ENCODE results near the gene SPTLC3. TPM values are rescaled to one million over a fixed set of nuclear protein-coding genes. Genes with fewer than 3 reads are reported as not detected.

SPTLC3 gene
- total RNA-seq, 3 donors from 2014 or later: 7.2 to 18.2 (median 9.7) TPM

DNA sequence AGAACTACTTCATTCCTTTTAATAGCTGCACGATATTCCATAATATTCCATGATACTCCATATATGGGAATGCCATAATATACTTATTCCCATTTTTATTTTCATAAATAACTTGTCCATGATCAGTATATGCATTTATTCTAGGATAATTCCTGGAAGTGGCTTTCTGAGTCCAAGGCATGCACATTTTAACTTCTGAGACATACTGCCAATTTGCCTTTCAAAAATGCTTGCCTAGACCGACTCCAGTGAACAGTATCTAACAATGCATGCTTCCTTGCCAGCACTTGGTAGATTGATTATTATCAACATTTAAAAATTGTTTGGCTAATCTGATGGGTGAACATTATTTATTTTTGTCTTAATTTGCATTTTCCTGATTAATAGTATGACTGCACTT is 54.0 kb downstream of the SPTLC3 start:
- no peak overlapping the region for H3K4me3 ChIP-seq
- DNase-seq (no peak), ATAC-seq (no peak)
- TF ChIP-seq, protein P1, sequence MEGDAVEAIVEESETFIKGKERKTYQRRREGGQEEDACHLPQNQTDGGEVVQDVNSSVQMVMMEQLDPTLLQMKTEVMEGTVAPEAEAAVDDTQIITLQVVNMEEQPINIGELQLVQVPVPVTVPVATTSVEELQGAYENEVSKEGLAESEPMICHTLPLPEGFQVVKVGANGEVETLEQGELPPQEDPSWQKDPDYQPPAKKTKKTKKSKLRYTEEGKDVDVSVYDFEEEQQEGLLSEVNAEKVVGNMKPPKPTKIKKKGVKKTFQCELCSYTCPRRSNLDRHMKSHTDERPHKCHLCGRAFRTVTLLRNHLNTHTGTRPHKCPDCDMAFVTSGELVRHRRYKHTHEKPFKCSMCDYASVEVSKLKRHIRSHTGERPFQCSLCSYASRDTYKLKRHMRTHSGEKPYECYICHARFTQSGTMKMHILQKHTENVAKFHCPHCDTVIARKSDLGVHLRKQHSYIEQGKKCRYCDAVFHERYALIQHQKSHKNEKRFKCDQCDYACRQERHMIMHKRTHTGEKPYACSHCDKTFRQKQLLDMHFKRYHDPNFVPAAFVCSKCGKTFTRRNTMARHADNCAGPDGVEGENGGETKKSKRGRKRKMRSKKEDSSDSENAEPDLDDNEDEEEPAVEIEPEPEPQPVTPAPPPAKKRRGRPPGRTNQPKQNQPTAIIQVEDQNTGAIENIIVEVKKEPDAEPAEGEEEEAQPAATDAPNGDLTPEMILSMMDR (IDR thresholded peaks at IDR 0.05): no peak
- H3K9me3 ChIP-seq: peaks cover 4% of the 10 kb centered on the region
- H3K4me1 ChIP-seq (ENCODE audit: low read depth): peaks cover under 1% of the 10 kb centered on the region
- intact Hi-C loops (cut with DNase I, micrococcal nuclease): no loop called here
- H3K36me3 ChIP-seq (ENCODE audit: low read depth): no peaks in the 10 kb centered on the region

GRCh38 chr20:13068336-13068735 is 59.6 kb downstream of the SPTLC3 start:
- intact Hi-C loops (cut with DNase I, micrococcal nuclease): no loop called here
- peak in 1 of 3 donors; percentile 79 for DNase-seq

DNA sequence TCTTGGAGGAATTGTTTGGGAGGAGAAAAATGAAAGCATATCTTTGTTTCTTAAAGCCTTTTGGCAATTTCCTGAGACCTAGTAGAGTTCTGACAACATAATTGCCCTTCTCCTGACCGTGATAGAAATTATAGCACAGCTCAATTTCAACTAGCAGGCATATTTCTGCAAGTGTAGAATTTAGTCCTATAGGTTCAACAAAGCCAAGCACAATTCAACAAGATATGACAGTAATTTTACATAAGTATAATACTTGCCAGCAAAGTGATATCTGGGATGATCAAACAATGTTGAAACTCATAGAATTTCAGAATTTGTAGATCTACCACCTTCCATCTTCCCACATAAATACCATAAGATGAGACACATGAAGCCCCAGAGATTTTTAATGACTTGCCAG is 73.1 kb downstream of the SPTLC3 start:
- Histone ChIP-seq H3K9me3 (no peaks in the 10 kb centered on the region), H3K36me3 (ENCODE audit: low read depth) (no peaks in the 10 kb centered on the region), H3K4me1 (ENCODE audit: low read depth) (no peaks in the 10 kb centered on the region), H3K4me3 (no peak overlapping the region)
- intact Hi-C loops (cut with DNase I, micrococcal nuclease): no loop called here
- TF ChIP-seq, protein P1 (IDR thresholded peaks at IDR 0.05): no peak
- ATAC-seq (no peak), DNase-seq (no peak)

More at GRCh38 chr20:13068336-13068735, 59.6 kb downstream of the SPTLC3 start:
- ATAC-seq: peak; percentile 100
- TF ChIP-seq, protein P1 (IDR thresholded peaks at IDR 0.05): no peak
- Histone ChIP-seq H3K9me3 (peaks cover 4% of the 10 kb centered on the region), H3K4me1 (ENCODE audit: low read depth) (peaks cover 4% of the 10 kb centered on the region), H3K36me3 (ENCODE audit: low read depth) (no peaks in the 10 kb centered on the region), H3K4me3 (no peak overlapping the region)

DNA sequence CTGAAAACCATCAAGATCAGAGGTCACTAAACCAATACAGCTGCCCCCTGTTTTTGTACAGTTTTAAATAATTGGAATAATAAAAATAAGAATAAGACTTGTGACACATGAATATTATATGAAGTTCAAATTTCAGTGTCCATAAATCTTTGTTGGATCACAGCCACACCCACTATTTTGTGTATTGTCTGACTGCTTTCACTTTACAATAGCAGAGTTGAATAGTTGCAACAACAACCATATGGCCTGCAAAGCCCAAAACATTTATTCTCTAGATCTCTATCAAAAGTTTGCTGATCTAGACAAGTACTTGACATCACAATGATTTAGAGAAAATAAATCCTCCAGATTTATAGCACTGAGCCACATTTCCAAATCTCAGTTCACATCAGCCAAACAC is 73.6 kb downstream of the SPTLC3 start:
- H3K9me3 ChIP-seq: no peaks in the 10 kb centered on the region
- ATAC-seq (peak; percentile 57), DNase-seq (no peak)
- H3K36me3 ChIP-seq (ENCODE audit: low read depth): no peaks in the 10 kb centered on the region
- TF ChIP-seq, protein P1 (IDR thresholded peaks at IDR 0.05): no peak
- intact Hi-C loops (cut with DNase I, micrococcal nuclease): no loop called here
- H3K4me1 ChIP-seq (ENCODE audit: low read depth): no peaks in the 10 kb centered on the region
- no peak overlapping the region for H3K4me3 ChIP-seq

DNA sequence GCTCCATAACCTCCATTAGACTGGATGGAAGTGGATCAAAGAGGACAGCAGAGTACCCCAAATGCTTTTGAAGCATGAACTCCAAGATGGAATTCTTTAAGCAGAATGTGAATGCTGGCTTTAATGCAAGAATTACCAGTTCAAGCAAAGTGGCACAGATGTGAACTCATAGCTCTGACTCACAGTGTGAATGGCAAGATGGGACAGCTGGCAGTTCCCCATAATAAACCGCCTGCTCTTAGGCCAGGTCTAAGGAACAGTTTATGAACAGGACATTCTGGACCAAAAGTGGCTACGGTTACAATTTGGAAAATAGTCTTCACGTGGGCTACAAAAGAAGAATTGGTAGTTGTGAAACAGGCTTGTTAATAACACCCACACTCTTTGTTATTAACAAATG is 76.5 kb downstream of the SPTLC3 start:
- TF ChIP-seq, protein P1 (IDR thresholded peaks at IDR 0.05): no peak
- no peaks in the 10 kb centered on the region for H3K36me3 ChIP-seq (ENCODE audit: low read depth)
- no peak overlapping the region for H3K4me3 ChIP-seq
- intact Hi-C loops (cut with DNase I, micrococcal nuclease): no loop called here
- H3K4me1 ChIP-seq (ENCODE audit: low read depth): no peaks in the 10 kb centered on the region
- ATAC-seq: peak; percentile 23
- no peak for DNase-seq
- no peaks in the 10 kb centered on the region for H3K9me3 ChIP-seq

GRCh38 chr20:13089950-13090469 is 81.2 kb downstream of the SPTLC3 start:
- Histone ChIP-seq H3K4me1 (ENCODE audit: low read depth) (no peaks in the 10 kb centered on the region), H3K9me3 (no peaks in the 10 kb centered on the region), H3K36me3 (ENCODE audit: low read depth) (no peaks in the 10 kb centered on the region), H3K4me3 (no peak overlapping the region)
- ATAC-seq (peak; percentile 90), DNase-seq (no peak)
- intact Hi-C loops (cut with DNase I, micrococcal nuclease): no loop called here
- TF ChIP-seq, protein P1 (IDR thresholded peaks at IDR 0.05): no peak
